ENCODE measurements around the gene UBR1. TPM values are rescaled to one million over a fixed set of nuclear protein-coding genes. Genes with fewer than 3 reads are reported as not detected.

Gene UBR1
- total RNA-seq, 1 experiment from 2014 or later, result 22.2 TPM

- no peak overlapping the region for H2BK15ac ChIP-seq (ENCODE audit: low read depth, low read length)
- H2AFZ ChIP-seq (ENCODE audit: low read length), result no peak overlapping the region
- H2BK20ac ChIP-seq (ENCODE audit: low read depth, low read length, poor library complexity, severe bottlenecking), result no peak overlapping the region
- H3K79me1 ChIP-seq (ENCODE audit: insufficient read depth, low read depth, low read length, poor library complexity, severe bottlenecking), result no peaks in the 10 kb centered on the region
- H2BK5ac ChIP-seq (ENCODE audit: insufficient read length, low read length), result no peak overlapping the region
- H3K4ac ChIP-seq (ENCODE audit: low read depth, low read length), result no peak overlapping the region
- no peak overlapping the region for H3K18ac ChIP-seq (ENCODE audit: insufficient read length, low read depth, low read length)
- H4K8ac ChIP-seq (replicated peaks; ENCODE audit: insufficient read length, low read depth, low read length), result no peak overlapping the region
- no peaks in the 10 kb centered on the region for H3K4me1 ChIP-seq (ENCODE audit: insufficient read depth, low read length)
- Mint-ChIP-seq H3K9me3 (peaks cover 0 to 2% of the 10 kb centered on the region in 2 experiments; a peak in 2 of 5 replicates), H3K4me3 (no peak overlapping the region), H3K27me3 (ENCODE audit: low read depth) (no peaks in the 10 kb centered on the region), H3K4me1 (no peaks in the 10 kb centered on the region), H3K27ac (no peak overlapping the region), H3K36me3 (ENCODE audit: insufficient read depth in 1 of 3, low read depth in 3 of 3) (peaks cover 15 to 79% (median 58%) of the 10 kb centered on the region in 3 experiments)
- no peak overlapping the region for H3T11ph ChIP-seq (ENCODE audit: low read length)
- H2BK120ac ChIP-seq (ENCODE audit: low read depth, low read length, poor library complexity, severe bottlenecking), result no peak overlapping the region
- no peak for TF ChIP-seq CTCF (conservative IDR thresholded peaks at IDR 0.05)
- no peak overlapping the region for H3K23ac ChIP-seq (ENCODE audit: insufficient read length, low read depth, low read length)
- WGBS (ENCODE audit: extremely low coverage, insufficient read length, low lambda C conversion rate), result no CpG with 5 or more reads among the region's 2 CpGs
- H3K79me2 ChIP-seq (ENCODE audit: insufficient read depth, low read length), result no peaks in the 10 kb centered on the region
- no peaks in the 10 kb centered on the region for H3K9me3 ChIP-seq (ENCODE audit: control insufficient read depth, low read depth, low read length)
- H4K5ac ChIP-seq (ENCODE audit: insufficient read length, low read depth, low read length), result no peak overlapping the region
- no peak overlapping the region for H3K56ac ChIP-seq (ENCODE audit: insufficient read length, low read depth, low read length)
- no peaks in the 10 kb centered on the region for H3K23me2 ChIP-seq (ENCODE audit: insufficient read length, low read depth, low read length, poor library complexity, severe bottlenecking)
- no peaks in the 10 kb centered on the region for H3K27me3 ChIP-seq (ENCODE audit: insufficient read depth, low read length)
- no peak for DNase-seq
- no peak overlapping the region for H3K9ac ChIP-seq (ENCODE audit: extremely low read depth, insufficient read length, low read length)
- H4K20me1 ChIP-seq (ENCODE audit: control insufficient read depth, insufficient read depth, insufficient read length), result no peaks in the 10 kb centered on the region
- no peak overlapping the region for H3K27ac ChIP-seq (ENCODE audit: insufficient read length, low read depth, low read length)
- H2AK5ac ChIP-seq (ENCODE audit: insufficient read length, low read length), result no peak overlapping the region
- H3K4me2 ChIP-seq (ENCODE audit: insufficient read depth, insufficient read length, low read length), result no peak overlapping the region
- H2BK12ac ChIP-seq (ENCODE audit: insufficient read length, low read depth, low read length), result no peak overlapping the region
- no peak overlapping the region for H3K14ac ChIP-seq (ENCODE audit: insufficient read depth, low read length)
- H4K91ac ChIP-seq (ENCODE audit: insufficient read length, low read depth, low read length), result no peak overlapping the region
These were observed 34.4 kb downstream of the UBR1 start for GRCh38 chr15:43071451-43071850.
